Activated T-cell treated with anti-CD3 and anti-CD28 coated beads, Interleukin-2, amount 50 U/mL, for 24 hours (primary cell): ENCODE measurements around the gene ROCK2.

Experiments used
- DNase-seq: peaks from one replicate; pipeline ENCODE4 v3.0.0-alpha.2; 2020
- H3K27ac Mint-ChIP-seq: 2 replicates; pipeline ENCODE4 v1.8.0; 2020; ENCODE audit warnings: mild to moderate bottlenecking, mixed read lengths
- H3K27me3 Mint-ChIP-seq: 2 replicates; pipeline ENCODE4 v1.8.0; 2020; ENCODE audit warnings: mixed read lengths
- H3K36me3 Mint-ChIP-seq: 2 replicates; pipeline ENCODE4 v1.8.0; 2020; ENCODE audit warnings: low read depth, mixed read lengths
- H3K4me1 Mint-ChIP-seq: 2 replicates; pipeline ENCODE4 v1.8.0; 2020; ENCODE audit warnings: low read depth, mixed read lengths
- H3K4me3 Mint-ChIP-seq: 2 replicates; pipeline ENCODE4 v1.8.0; 2020; ENCODE audit warnings: mild to moderate bottlenecking, moderate library complexity, mixed read lengths
- H3K9me3 Mint-ChIP-seq: 2 replicates; pipeline ENCODE4 v1.8.0; 2020; ENCODE audit warnings: mixed read lengths

Gene ROCK2

DNA sequence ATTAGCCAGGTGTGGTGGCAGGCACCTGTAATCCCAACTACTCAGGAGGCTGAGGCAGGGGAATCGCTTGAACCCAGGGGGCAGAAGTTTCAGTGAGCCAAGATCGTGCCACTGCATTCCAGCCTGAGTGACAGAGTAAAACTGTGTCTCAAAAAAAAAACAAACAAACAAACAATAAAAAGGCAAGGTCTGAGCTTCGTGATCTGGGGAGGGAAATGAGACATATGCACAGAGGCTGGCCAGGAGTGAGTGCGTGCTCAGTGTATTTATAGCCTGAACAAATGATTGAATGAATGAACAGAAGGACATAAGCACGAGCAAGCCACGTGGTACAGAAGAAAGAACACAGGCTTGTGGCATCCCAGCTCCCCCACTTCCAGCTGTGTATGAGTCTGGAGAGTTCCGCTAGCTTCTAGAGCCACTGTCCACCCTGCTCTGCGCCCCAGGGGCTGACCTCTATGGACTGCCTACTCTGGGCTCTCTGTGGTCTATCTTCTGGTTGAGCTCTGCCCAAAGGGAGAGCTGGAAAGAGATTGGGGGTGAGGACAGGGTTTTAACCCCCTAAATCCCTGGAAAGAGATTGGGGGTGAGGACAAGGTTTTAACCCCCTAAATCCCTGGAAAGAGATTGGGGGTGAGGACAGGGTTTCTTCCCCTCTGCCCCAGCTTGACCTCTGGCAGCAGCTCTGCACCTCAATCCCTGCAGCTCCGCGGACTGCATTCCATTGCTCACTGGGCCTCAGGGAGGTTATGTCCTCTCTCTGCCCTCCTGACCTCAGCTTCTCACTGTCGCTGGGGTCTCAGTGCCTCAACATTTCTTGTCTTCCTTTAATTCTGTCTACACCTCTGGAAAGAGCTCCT, 11.0 kb upstream of the ROCK2 start:
- Mint-ChIP-seq H3K36me3 (no peaks in the 10 kb centered on the region), H3K27ac (no peak overlapping the region), H3K9me3 (no peaks in the 10 kb centered on the region), H3K4me1 (no peaks in the 10 kb centered on the region), H3K4me3 (no peak overlapping the region), H3K27me3 (no peaks in the 10 kb centered on the region)
- no peak for DNase-seq

DNA sequence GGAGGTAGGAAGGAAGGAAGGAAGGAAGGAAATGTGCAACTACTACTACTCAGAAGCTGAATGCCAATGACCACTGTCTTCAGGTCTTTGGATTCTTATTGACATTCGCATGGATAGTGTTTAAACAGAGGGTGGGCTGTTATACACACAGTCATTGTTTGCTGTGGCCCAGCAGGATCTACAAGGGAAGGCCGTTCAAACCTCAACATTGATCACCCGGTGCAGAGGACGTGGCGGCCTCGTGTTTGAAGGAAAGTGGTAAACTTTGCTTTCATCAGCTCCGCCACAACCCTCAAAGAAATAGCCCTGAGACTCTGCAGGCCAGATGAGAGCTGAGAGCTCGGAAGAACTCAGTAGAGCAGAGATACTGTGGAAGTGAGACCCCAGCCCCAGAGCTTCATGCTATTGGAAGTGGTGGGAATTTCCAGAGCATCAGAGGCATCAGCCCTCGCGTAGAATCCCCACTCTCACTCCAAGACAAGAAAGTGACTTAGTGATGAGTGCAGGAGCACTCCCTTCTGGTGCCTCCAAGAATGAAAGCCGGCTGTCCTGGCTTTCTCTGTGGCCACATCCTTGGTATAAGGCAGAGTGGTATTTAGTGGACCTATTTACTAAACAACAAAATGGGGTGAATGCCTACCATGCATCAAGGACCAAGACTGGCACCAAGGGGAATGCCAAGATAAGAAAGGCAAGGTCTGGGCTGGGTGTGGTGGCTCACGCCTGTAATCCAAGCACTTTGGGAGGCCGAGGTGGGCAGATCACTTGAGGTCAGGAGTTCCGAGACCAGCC, 10.1 kb upstream of the ROCK2 start:
- Mint-ChIP-seq H3K27ac (no peak overlapping the region), H3K27me3 (no peaks in the 10 kb centered on the region), H3K4me3 (no peak overlapping the region), H3K9me3 (no peaks in the 10 kb centered on the region), H3K36me3 (no peaks in the 10 kb centered on the region), H3K4me1 (no peaks in the 10 kb centered on the region)
- no peak for DNase-seq

- DNase-seq: no peak
- Mint-ChIP-seq H3K27me3 (no peaks in the 10 kb centered on the region), H3K36me3 (no peaks in the 10 kb centered on the region), H3K4me1 (no peaks in the 10 kb centered on the region), H3K9me3 (no peaks in the 10 kb centered on the region), H3K4me3 (no peak overlapping the region), H3K27ac (no peak overlapping the region)
Observed at GRCh38 chr2:11352781-11353537, 8.5 kb upstream of the ROCK2 start.

- Mint-ChIP-seq H3K9me3 (no peaks in the 10 kb centered on the region), H3K4me3 (no peak overlapping the region), H3K4me1 (peaks cover 6% of the 10 kb centered on the region), H3K27ac (no peak overlapping the region), H3K27me3 (no peaks in the 10 kb centered on the region), H3K36me3 (peaks cover 3% of the 10 kb centered on the region)
- no peak for DNase-seq
Observed at GRCh38 chr2:11348209-11348749, 3.8 kb upstream of the ROCK2 start.

DNA sequence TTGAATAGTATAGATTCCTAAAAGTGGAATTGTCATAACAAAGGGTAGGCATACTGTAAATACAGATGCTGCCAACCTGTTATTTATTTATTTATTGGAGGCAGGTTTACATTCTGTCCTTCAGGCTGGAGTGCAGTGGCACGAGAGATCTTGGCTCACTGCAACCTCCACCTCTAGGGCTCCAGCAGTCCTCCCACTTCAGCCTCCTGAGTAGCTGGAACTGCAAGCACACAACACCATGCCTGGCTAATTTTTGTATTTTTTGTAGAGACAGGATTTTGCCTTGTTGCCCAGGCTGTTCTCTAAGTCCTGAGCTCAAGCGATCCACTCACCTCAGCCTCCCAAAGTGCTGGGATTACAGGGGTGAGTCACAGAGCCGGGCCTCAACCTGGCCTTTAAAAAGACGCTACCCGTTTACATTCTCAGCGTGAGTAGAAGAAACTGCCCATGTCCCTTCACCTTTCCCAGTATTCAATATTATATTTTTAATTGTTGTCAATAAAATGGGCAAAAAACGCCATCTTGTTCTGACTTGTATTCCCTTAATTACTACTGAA, 3.0 kb upstream of the ROCK2 start:
- no peaks in the 10 kb centered on the region for H3K27me3 Mint-ChIP-seq
- H3K4me1 Mint-ChIP-seq: peaks cover 14% of the 10 kb centered on the region
- H3K9me3 Mint-ChIP-seq: no peaks in the 10 kb centered on the region
- H3K4me3 Mint-ChIP-seq: no peak overlapping the region
- H3K27ac Mint-ChIP-seq: no peak overlapping the region
- no peak for DNase-seq
- peaks cover 5% of the 10 kb centered on the region for H3K36me3 Mint-ChIP-seq

GRCh38 chr2:11346023-11346482, 1.6 kb upstream of the ROCK2 start:
- H3K9me3 Mint-ChIP-seq: no peaks in the 10 kb centered on the region
- peaks cover 5% of the 10 kb centered on the region for H3K36me3 Mint-ChIP-seq
- H3K4me3 Mint-ChIP-seq: no peak overlapping the region
- H3K27ac Mint-ChIP-seq: no peak overlapping the region
- H3K4me1 Mint-ChIP-seq: peaks cover 24% of the 10 kb centered on the region
- H3K27me3 Mint-ChIP-seq: no peaks in the 10 kb centered on the region
- no peak for DNase-seq

DNA sequence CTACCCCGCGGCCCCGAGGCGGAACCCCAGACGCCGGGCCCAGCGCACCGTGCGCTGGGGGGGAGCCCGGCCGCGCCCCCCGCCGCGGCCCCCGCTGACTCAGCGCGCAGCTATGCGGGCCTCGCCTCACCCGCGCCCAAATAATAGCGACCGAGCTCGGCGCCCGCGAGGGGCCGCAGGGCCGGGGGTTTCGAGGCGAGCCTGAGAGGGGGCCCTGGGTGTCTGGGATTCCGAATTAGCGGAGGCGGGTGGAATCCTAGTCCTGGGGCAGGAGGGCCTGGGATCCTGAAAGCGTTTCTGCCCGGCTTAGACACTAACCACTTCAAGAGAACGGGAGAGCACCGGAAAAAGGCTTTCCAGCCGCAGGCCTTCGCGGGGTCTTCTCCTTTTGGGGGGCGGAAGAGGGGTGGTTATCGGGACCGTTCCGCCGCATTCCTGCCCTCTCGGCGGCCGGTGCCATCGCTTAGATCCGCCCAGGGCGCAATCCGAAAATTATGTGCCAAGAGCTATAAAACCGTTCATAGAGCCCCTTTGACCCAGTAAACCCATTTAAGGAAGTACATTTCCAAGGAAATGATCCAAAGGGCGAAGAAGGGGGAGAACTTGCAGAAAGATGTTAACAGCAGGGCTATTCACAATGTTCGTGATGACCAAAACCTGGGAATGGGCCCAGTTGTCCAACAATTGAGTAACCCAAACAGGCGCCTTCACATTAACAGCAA, 681 bp upstream of the ROCK2 start:
- peaks cover 30% of the 10 kb centered on the region for H3K4me1 Mint-ChIP-seq
- no peaks in the 10 kb centered on the region for H3K27me3 Mint-ChIP-seq
- H3K4me3 Mint-ChIP-seq: peak overlapping the region; percentile 73
- no peak for DNase-seq
- no peaks in the 10 kb centered on the region for H3K9me3 Mint-ChIP-seq
- H3K27ac Mint-ChIP-seq: peak overlapping the region; percentile 75
- H3K36me3 Mint-ChIP-seq: peaks cover 5% of the 10 kb centered on the region

DNA sequence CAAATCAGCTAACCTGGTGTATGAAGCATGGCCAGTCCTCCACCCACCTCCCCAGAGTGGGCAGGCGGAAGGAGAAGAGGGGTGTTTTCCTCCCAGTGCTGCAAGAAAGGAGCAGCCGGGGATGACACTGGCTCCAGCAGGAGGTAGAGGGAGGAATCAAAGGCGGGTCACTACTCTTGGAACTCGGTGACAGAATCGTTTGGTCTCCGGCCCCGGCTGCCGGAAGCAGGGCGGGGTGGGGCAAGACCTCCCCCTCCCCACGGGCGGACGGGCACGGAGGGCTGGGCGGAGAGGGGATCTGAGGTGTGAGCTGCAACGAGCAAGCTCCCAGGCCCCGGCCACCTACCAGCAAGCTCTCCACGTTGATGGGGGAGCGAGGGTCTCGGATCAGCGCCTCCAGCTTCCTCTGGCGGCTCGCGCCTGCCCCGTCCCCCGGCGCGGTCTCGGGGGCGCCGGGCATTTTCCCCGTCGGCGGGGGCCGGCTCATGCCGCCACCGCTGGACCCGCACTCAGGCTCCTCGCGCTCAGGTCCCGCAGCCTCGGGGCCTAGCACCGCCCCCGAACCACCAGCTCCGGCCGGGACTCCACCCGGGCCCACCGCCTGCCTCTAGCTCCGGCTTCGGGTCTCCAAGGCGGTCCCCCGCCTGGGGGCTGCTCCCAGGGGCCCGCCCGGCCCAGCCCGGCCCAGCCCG, 640 bp downstream of the ROCK2 start:
- peak overlapping the region; percentile 96 for H3K4me3 Mint-ChIP-seq
- H3K9me3 Mint-ChIP-seq: no peaks in the 10 kb centered on the region
- peak; percentile 63 for DNase-seq
- peaks cover 36% of the 10 kb centered on the region for H3K4me1 Mint-ChIP-seq
- no peaks in the 10 kb centered on the region for H3K27me3 Mint-ChIP-seq
- peaks cover 5% of the 10 kb centered on the region for H3K36me3 Mint-ChIP-seq
- peak overlapping the region; percentile 92 for H3K27ac Mint-ChIP-seq

DNA sequence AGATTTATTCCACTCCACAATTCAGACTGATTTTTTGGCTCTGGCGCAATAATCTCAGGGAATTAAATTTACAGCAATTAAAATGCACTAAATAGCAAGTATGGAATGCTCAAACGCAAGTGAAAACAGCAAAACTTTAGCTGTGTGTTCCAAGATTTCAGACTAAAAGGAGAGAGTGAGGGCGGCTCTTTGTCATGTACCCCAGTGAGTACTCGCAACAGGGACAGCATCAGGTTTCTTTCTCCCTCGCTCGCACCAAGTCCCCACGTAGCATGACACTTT, 1.1 kb downstream of the ROCK2 start:
- no peaks in the 10 kb centered on the region for H3K27me3 Mint-ChIP-seq
- no peak for DNase-seq
- H3K9me3 Mint-ChIP-seq: no peaks in the 10 kb centered on the region
- H3K4me1 Mint-ChIP-seq: peaks cover 41% of the 10 kb centered on the region
- peaks cover 5% of the 10 kb centered on the region for H3K36me3 Mint-ChIP-seq
- peak overlapping the region; percentile 96 for H3K4me3 Mint-ChIP-seq
- peak overlapping the region; percentile 92 for H3K27ac Mint-ChIP-seq

DNA sequence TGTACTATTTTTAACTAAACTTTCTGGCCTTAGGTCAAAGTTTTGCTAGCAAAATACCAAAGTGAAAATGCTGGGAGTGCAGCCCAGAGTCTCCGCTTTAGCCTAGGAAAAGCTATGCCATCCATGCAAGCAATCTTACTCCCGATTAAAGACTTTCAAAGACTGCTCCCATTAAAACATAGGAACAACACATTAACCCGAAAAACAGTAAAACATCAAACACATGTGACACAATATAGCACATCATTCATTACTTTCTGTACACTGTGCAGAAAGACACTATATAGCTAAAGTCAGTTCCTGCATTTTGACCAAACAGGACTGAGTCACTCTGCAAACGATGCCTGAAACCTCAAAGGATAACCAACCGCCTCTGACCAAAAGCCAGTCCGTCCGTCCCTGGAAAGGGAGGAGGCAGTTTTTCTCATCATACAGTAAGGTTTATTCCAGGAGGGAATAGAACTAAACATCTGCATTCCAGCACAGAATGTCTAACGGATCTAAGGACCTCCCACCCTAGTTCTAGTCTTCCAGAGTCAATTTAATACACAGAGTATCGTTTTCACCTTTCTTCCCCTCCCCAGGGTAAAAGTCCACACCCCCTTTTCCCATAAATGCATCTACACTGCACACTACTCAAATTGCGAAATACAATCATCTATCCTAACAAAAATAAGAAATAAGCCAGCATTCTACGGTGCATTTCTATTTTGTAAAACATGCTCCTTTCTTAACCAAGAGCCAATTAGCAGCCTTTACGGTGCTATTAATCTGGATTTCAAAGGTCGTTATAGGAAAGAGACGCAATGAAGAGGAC, 1.7 kb downstream of the ROCK2 start:
- Mint-ChIP-seq H3K4me1 (peaks cover 41% of the 10 kb centered on the region), H3K27me3 (no peaks in the 10 kb centered on the region), H3K9me3 (no peaks in the 10 kb centered on the region), H3K36me3 (peaks cover 5% of the 10 kb centered on the region), H3K4me3 (peak overlapping the region; percentile 96), H3K27ac (peak overlapping the region; percentile 92)
- no peak for DNase-seq

DNA sequence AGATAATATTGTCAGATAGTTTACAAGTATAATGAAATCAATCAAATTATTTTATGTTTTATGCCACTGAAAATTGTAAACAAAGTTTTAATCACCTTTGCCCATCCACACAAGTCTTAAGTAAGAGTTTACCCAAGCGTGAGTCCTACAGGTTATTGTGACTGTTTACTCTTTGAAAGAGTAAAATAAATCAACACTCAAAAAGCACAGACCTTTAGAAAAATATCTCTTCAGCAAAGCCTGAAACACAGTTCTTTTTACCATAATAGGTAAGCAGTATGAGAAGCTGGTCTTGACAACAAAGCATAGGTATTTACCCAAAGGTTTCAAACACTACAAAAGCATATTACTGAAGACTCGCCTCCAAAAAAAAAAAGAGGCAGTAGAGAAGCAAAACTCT, 3.7 kb downstream of the ROCK2 start:
- Mint-ChIP-seq H3K27ac (no peak overlapping the region), H3K36me3 (peaks cover 7% of the 10 kb centered on the region), H3K4me3 (no peak overlapping the region), H3K4me1 (peaks cover 47% of the 10 kb centered on the region), H3K9me3 (peaks cover 2% of the 10 kb centered on the region), H3K27me3 (no peaks in the 10 kb centered on the region)
- no peak for DNase-seq

DNA sequence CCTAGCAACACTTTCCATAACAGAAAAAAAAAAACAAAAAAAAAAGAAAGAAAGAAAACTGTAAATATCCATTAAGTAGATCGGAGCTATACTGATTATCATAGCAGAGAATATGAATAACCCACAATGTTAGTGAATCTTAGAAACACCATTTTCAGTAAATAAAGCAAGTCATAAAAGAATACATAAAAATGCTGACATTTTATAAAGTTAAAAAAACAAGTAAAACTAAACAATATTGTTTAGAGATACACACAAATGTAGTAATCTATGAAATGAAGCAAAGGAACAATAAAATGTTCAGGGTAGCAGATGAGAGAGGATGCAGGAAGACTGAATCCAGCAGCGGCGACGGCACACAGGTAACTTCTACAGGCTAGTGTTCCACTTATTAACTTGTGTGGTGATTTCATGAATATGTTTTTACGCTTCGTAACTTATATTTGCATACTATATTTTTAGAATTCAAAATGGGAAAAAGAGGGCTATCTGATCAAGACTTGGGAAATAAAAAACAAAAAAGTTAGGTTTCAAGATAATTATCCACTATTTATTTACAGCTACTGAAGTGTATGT, 4.8 kb downstream of the ROCK2 start:
- no peak for DNase-seq

More for the DNA sequence above, 4.8 kb downstream of the ROCK2 start:
- Mint-ChIP-seq H3K27ac (no peak overlapping the region), H3K27me3 (no peaks in the 10 kb centered on the region), H3K4me3 (no peak overlapping the region), H3K9me3 (peaks cover 2% of the 10 kb centered on the region), H3K36me3 (peaks cover 7% of the 10 kb centered on the region), H3K4me1 (peaks cover 46% of the 10 kb centered on the region)
